Peyer's patch (tissue), 4 donors: ENCODE measurements around the gene FARP2.

Experiments
- POLR2A ChIP-seq, 2 donors: fragments of 450-650 bp; IDR thresholded peaks; one replicate each; pipeline ENCODE4 v1.5.1; 2017; ENCODE audit warnings: antibody characterized with exemption in 2 of 2, mild to moderate bottlenecking in 2 of 2, moderate library complexity in 2 of 2
- TF ChIP-seq, protein P1 (sequence below), 6 experiments: fragments of 450-650 bp in 4 of 6; fragments of 200-600 bp in 2 of 6; sonication (generic) in 1 of 6; IDR thresholded peaks; one replicate each; pipeline ENCODE4 v1.5.1; 2017 to 2019; ENCODE audit warnings: antibody characterized with exemption in 6 of 6, mild to moderate bottlenecking in 3 of 6, moderate library complexity in 1 of 6

DNA sequence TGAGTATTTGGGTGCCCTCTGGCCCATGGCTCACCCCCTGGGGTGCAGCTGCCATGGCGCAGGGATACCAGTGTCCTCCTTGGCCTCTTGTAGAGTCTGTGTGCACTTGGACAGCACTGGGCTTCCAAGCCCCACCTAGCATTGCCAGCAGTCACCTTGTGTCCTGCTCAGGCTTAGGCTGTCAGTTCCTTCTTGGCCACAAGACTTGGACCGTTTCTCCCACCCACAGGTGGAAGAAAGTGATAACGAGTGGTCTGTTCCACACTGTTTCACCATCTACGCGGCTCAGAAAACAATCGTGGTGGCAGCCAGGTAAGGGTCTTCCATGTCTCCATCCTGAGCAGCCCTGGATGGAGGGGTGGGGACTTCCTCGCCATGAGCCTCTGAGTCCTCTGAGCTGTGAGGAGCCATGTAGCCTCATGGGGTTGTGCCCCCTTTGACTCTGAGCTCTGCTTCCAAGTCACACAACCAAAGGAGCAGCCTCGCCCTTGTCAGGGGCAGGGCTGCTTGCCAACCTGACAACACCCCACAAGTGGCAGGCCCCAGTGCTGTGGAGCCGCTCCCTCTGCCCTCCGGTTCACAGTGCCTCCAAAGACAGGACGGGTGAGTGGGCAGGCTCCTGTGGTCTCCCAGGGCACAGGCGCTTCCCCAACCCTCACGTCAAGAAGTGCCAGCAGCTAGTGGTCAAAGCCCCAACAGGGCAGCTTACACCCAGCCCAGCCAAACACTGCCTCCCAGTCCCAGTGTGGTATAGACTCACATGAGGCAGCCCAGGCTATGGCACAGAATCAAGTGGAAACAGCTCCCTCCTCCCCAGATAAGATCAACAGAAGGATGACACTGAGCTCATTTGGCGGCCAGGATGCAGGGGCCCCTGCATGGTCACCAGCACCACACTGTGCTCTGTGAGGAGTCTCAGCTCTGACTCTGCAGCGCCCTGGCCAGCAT lies 133.9 kb downstream of the FARP2 start:
- TF ChIP-seq POLR2A (IDR thresholded peaks at IDR 0.05): peak in 1 of 2 donors; percentile 32
- TF ChIP-seq, protein P1, sequence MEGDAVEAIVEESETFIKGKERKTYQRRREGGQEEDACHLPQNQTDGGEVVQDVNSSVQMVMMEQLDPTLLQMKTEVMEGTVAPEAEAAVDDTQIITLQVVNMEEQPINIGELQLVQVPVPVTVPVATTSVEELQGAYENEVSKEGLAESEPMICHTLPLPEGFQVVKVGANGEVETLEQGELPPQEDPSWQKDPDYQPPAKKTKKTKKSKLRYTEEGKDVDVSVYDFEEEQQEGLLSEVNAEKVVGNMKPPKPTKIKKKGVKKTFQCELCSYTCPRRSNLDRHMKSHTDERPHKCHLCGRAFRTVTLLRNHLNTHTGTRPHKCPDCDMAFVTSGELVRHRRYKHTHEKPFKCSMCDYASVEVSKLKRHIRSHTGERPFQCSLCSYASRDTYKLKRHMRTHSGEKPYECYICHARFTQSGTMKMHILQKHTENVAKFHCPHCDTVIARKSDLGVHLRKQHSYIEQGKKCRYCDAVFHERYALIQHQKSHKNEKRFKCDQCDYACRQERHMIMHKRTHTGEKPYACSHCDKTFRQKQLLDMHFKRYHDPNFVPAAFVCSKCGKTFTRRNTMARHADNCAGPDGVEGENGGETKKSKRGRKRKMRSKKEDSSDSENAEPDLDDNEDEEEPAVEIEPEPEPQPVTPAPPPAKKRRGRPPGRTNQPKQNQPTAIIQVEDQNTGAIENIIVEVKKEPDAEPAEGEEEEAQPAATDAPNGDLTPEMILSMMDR (IDR thresholded peaks at IDR 0.05): no peak
